CD4-positive, alpha-beta T cell treated with Interleukin-6 for 4 hours (primary cell): ENCODE results near the gene CTBP2.
"Not testable (repeated sequence)": the region's sequence is repeated elsewhere in the genome, so short reads cannot be mapped to it uniquely, and the experiment has no call there.

Experiments used
- DNase-seq: peaks from one replicate; pipeline ENCODE4 v3.0.0-alpha.2; 2020; ENCODE audit warnings: mixed read lengths

Gene CTBP2

GRCh38 chr10:125158601-125159485, 1.5 kb downstream of the CTBP2 start:
- no peak for DNase-seq

GRCh38 chr10:125158275-125158600, 2.1 kb downstream of the CTBP2 start:
- DNase-seq: no peak

GRCh38 chr10:125157505-125157904, 2.9 kb downstream of the CTBP2 start:
- no peak for DNase-seq

GRCh38 chr10:125156739-125157480, 3.5 kb downstream of the CTBP2 start:
- DNase-seq: no peak

GRCh38 chr10:125156196-125156595, 4.2 kb downstream of the CTBP2 start:
- DNase-seq: no peak

- DNase-seq: no peak
Measured at GRCh38 chr10:125155101-125155500, 5.3 kb downstream of the CTBP2 start.

- no peak for DNase-seq
Measured at GRCh38 chr10:125154529-125154928, 5.8 kb downstream of the CTBP2 start.

GRCh38 chr10:125153703-125154490, 6.5 kb downstream of the CTBP2 start:
- no peak for DNase-seq

GRCh38 chr10:125152450-125153368, 7.7 kb downstream of the CTBP2 start:
- no peak for DNase-seq

GRCh38 chr10:125151553-125152449, 8.6 kb downstream of the CTBP2 start:
- DNase-seq: no peak

GRCh38 chr10:125151170-125151552, 9.2 kb downstream of the CTBP2 start:
- no peak for DNase-seq

- not testable (repeated sequence) for DNase-seq
Measured at GRCh38 chr10:125150376-125151083, 9.8 kb downstream of the CTBP2 start.

- DNase-seq: no peak
Measured at GRCh38 chr10:125149680-125150047, 10.7 kb downstream of the CTBP2 start.

GRCh38 chr10:125149036-125149679, 11.2 kb downstream of the CTBP2 start:
- DNase-seq: no peak

GRCh38 chr10:125148528-125148927, 11.8 kb downstream of the CTBP2 start:
- DNase-seq: no peak

GRCh38 chr10:125147971-125148439, 12.4 kb downstream of the CTBP2 start:
- no peak for DNase-seq

- no peak for DNase-seq
Measured at GRCh38 chr10:125146791-125147579, 13.4 kb downstream of the CTBP2 start.

- DNase-seq: no peak
Measured at GRCh38 chr10:125145636-125146035, 14.7 kb downstream of the CTBP2 start.
